A549 (cell line): ENCODE data around the gene SYTL3. TPM values are rescaled to one million over a fixed set of nuclear protein-coding genes. Genes with fewer than 3 reads are reported as not detected.
"Not testable (repeated sequence)": the region's sequence is repeated elsewhere in the genome, so short reads cannot be mapped to it uniquely, and the experiment has no call there.

Experiments
- ATAC-seq, 2 experiments: fragments of 200-7000 bp in 1 of 2; fragments of >200 bp in 1 of 2; cut with Nextera tagmentation in 1 of 2; cut with Tn5 transposase in 1 of 2; 3 replicates each; pipeline versions ENCODE4 v1.8.0 to v1.9.1; 2018 to 2020; ENCODE audit warnings: mild to moderate bottlenecking in 1 of 2, moderate library complexity in 1 of 2
- CTCF ChIA-PET: fragments of 300-600 bp; sonication (Branson Sonifier 250); formaldehyde crosslinking; extraction: SDS; loops from one replicate; lab custom pipeline; 2021; ENCODE audit warnings: antibody characterized with exemption, inconsistent platforms; lab: Yijun Ruan, JAX
- POLR2A ChIA-PET: fragments of 350-600 bp; formaldehyde crosslinking; extraction: SDS; loops from one replicate; lab custom pipeline; 2021; ENCODE audit warnings: antibody characterized with exemption, inconsistent platforms; lab: Yijun Ruan, JAX
- DNase-seq, 2 experiments: peaks; one replicate each; pipeline versions ENCODE4 v3.0.0 to v3.0.0-alpha.2; 2011 to 2016; ENCODE audit warnings: low read depth in 1 of 2, low spot score in 1 of 2
- FAIRE-seq: peaks from 2 replicates; lab custom pipeline; 2011; peaks lifted over from hg19 to GRCh38; lab: Jason Lieb, UNC
- H3K27ac ChIP-seq, 2 experiments: fragments of >200 bp; sonication (Bioruptor Twin); formaldehyde crosslinking; 3 replicates each; pipeline ENCODE4 v1.5.1; 2016 to 2017
- H3K4me1 ChIP-seq: fragments of >200 bp; sonication (Bioruptor Twin); formaldehyde crosslinking; 3 replicates; pipeline ENCODE4 v1.6.1; 2016
- H3K4me2 ChIP-seq: fragments of >200 bp; sonication (Bioruptor Twin); formaldehyde crosslinking; 3 replicates; pipeline ENCODE4 v1.6.1; 2016
- H3K4me3 ChIP-seq: fragments of >200 bp; sonication (Bioruptor Twin); formaldehyde crosslinking; 3 replicates; pipeline ENCODE4 v1.5.1; 2016
- H3K9me3 ChIP-seq: fragments of >200 bp; sonication (Bioruptor Twin); formaldehyde crosslinking; 3 replicates; pipeline ENCODE4 v1.6.1; 2016
- CBX2 ChIP-seq: fragments of 200-600 bp; sonication (generic); IDR thresholded peaks from 2 replicates; pipeline ENCODE4 v1.6.1; 2016; ENCODE audit warnings: low read depth, mild to moderate bottlenecking, borderline replicate concordance
- EHF ChIP-seq: fragments of 250-450 bp; sonication (Bioruptor Pico); IDR thresholded peaks from 2 replicates; pipeline ENCODE4 v1.5.0; 2020; ENCODE audit warnings: mild to moderate bottlenecking
- FOSL2 ChIP-seq, 2 experiments: fragments of 450-650 bp in 1 of 2; fragments of >200 bp in 1 of 2; sonication (Bioruptor Twin) in 1 of 2; formaldehyde crosslinking; IDR thresholded peaks; 2 replicates each; pipeline versions ENCODE4 v1.5.0 to v1.6.1; 2016 to 2020; ENCODE audit warnings: mild to moderate bottlenecking in 1 of 2, moderate library complexity in 1 of 2
- KDM1A ChIP-seq: fragments of 200-600 bp; sonication (generic); IDR thresholded peaks from 2 replicates; pipeline ENCODE4 v1.6.1; 2016; ENCODE audit warnings: low read depth, mild to moderate bottlenecking
- NPAS2 ChIP-seq: fragments of 250-450 bp; sonication (Bioruptor Pico); IDR thresholded peaks from 2 replicates; pipeline ENCODE4 v1.8.0; 2022; ENCODE audit warnings: mild to moderate bottlenecking, moderate library complexity, borderline replicate concordance
- RAD21 ChIP-seq, 2 experiments: fragments of >200 bp in 1 of 2; sonication (Bioruptor Twin) in 1 of 2; formaldehyde crosslinking in 1 of 2; IDR thresholded peaks in 1 of 2; conservative IDR thresholded peaks in 1 of 2; 2 replicates in 1 of 2; 3 replicates in 1 of 2; pipeline ENCODE4 v1.6.1; 2012 to 2018; ENCODE audit warnings: inconsistent platforms in 1 of 2
- WGBS: methylation state at CpG from one replicate; pipeline ENCODE4 v1.1.6; 2017; ENCODE audit errors: missing lambda C conversion rate; 5-methylcytosine and 5-hydroxymethylcytosine counted together
- polyA plus RNA-seq, 4 experiments: library from polyadenylated mRNA; depleted of rRNA in 3 of 4; stranded (reverse); fragments of >200 nt; fragmentation: RNase III in 1 of 4; extraction: RNeasy Plus Mini Kit Qiagen cat#74134 plus additional on column Dnase treatment in 1 of 4; gene quantifications; 2 replicates in 3 of 4; 3 replicates in 1 of 4; pipeline ENCODE4 v1.2.3, GENCODE V29; 2011 to 2017
- TF ChIP-seq, protein P1 (sequence below): fragments of 450-650 bp; IDR thresholded peaks from 2 replicates; pipeline ENCODE4 v1.6.1; 2014; ENCODE audit warnings: antibody characterized with exemption
- TF ChIP-seq, protein P2 (sequence below): IDR thresholded peaks from 2 replicates; pipeline ENCODE4 v1.6.1; 2012; ENCODE audit warnings: low read depth, borderline replicate concordance
- TF ChIP-seq, protein P3 (sequence below): fragments of 200-600 bp; sonication (generic); IDR thresholded peaks from 2 replicates; pipeline ENCODE4 v1.6.1; 2016; ENCODE audit warnings: antibody characterized with exemption, mild to moderate bottlenecking, moderate library complexity
- TF ChIP-seq, protein P4 (sequence below): fragments of >200 bp; sonication (Bioruptor Twin); formaldehyde crosslinking; IDR thresholded peaks from 3 replicates; pipeline ENCODE4 v1.6.1; 2016

SYTL3 gene
- polyA plus RNA-seq, 2 of the 4 experiments (the other 2 are of a cell fraction), result 0.63 to 0.89 TPM

DNA sequence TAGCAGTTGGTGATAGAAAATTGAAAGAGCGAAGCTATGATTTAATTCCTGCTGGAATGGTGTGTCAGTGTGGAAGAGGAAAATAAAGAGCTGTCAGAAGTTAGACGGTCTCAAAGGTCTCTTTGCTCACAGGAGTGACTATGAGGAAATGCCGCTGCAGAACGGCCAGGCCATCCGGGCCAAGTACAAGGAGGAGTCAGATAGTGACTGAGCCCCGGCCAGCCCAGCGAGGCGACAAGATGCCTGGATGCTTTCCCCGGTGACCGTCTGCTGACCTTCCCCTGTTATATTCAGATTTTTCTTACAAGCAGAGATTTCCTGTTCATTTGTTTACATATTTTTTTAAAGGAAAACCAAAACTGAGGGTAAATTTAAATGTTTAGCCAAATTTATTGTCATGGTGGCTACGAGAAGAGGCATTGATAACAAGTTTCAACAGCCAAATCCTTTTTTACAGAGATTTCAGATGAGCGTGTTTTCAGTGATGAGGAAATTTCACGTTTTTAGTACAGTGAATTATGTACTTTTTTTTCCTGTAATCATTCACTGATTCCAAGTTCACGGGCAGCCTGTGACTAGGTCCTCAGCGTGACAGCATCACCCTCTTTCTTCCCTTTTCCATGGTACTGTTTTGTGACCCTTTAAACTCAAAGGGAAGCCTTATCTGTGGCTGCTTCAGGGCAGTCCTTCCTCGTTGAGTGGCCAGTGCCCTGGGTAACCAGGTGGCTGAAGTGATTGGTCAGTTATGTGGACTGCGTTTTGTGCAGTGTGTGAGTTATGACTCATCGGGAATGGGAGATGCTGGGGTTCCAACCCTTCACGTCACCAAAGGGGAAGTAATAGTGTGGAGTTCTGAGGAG is 17.9 kb upstream of the SYTL3 start:
- Histone ChIP-seq H3K27ac (peak overlapping the region; percentile 41 to 80; a peak in 5 of 6 replicates), H3K4me1 (peaks cover 22% of the 10 kb centered on the region), H3K9me3 (no peaks in the 10 kb centered on the region), H3K4me3 (no peak overlapping the region), H3K4me2 (peak overlapping the region; percentile 17)
- ATAC-seq (peak; percentile 85 to 90), FAIRE-seq (no peak), DNase-seq (peak; percentile 51 to 80)
- POLR2A ChIA-PET, result no interaction called here
- TF ChIP-seq FOSL2 (IDR thresholded peaks at IDR 0.05) (peak; percentile 34; the same call in 1 of the 2 replicates), FOSL2 (CRISPR knock-in tag; IDR thresholded peaks at IDR 0.05) (peak; percentile 84)
- TF ChIP-seq, protein P1, sequence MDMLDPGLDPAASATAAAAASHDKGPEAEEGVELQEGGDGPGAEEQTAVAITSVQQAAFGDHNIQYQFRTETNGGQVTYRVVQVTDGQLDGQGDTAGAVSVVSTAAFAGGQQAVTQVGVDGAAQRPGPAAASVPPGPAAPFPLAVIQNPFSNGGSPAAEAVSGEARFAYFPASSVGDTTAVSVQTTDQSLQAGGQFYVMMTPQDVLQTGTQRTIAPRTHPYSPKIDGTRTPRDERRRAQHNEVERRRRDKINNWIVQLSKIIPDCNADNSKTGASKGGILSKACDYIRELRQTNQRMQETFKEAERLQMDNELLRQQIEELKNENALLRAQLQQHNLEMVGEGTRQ, result no peak
- CTCF ChIA-PET, result interaction anchor here (1.1 kb wide), 1 partner anchor 27 kb away, joined by 3 read pairs; no protein-coding TSS in a partner anchor
- 37% methylated on average over 19 of the region's 19 CpGs for WGBS

GRCh38 chr6:158632538-158633119 is 17.2 kb upstream of the SYTL3 start:
- peak overlapping the region; percentile 17 for H3K4me2 ChIP-seq

DNA sequence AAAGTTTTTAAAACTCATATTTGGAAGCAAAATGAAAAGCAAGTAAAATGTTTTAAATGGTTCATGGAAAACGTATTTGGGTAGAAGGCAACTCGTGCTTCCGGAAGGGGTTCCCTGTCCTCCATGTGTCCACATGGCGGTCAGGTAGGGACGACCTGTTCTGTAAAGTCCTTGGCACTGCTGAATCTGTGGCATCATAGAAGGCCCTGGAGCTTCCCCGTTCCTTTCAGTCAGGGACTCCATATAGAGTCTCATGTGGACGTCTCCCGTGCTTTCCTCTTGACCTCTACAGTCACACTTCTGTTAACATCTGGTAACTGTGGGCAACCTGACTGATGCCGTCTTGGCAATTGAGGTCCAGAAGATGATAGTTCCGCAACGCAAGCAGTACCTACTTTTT is 16.7 kb upstream of the SYTL3 start:
- no peak overlapping the region for H3K4me3 ChIP-seq
- CTCF ChIA-PET, result interaction anchor here (1.1 kb wide), 1 partner anchor 28 kb away, joined by 3 read pairs; no protein-coding TSS in a partner anchor
- DNase-seq, result no peak
- H3K9me3 ChIP-seq, result no peaks in the 10 kb centered on the region
- H3K27ac ChIP-seq, result peak overlapping the region in 1 of 2 experiments; percentile 80; a peak in 3 of 6 replicates
- TF ChIP-seq KDM1A, result no peak
- TF ChIP-seq FOSL2 (IDR thresholded peaks at IDR 0.05), result no peak
- no peak for TF ChIP-seq FOSL2 (CRISPR knock-in tag; IDR thresholded peaks at IDR 0.05)
- TF ChIP-seq NPAS2, result no peak
- TF ChIP-seq, protein P2, sequence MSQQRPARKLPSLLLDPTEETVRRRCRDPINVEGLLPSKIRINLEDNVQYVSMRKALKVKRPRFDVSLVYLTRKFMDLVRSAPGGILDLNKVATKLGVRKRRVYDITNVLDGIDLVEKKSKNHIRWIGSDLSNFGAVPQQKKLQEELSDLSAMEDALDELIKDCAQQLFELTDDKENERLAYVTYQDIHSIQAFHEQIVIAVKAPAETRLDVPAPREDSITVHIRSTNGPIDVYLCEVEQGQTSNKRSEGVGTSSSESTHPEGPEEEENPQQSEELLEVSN, result no peak
- TF ChIP-seq CBX2, result no peak
- TF ChIP-seq RAD21 (conservative IDR thresholded peaks at IDR 0.05 in 1 of 2, IDR thresholded peaks at IDR 0.05 in 1 of 2), result no peak
- TF ChIP-seq, protein P3, sequence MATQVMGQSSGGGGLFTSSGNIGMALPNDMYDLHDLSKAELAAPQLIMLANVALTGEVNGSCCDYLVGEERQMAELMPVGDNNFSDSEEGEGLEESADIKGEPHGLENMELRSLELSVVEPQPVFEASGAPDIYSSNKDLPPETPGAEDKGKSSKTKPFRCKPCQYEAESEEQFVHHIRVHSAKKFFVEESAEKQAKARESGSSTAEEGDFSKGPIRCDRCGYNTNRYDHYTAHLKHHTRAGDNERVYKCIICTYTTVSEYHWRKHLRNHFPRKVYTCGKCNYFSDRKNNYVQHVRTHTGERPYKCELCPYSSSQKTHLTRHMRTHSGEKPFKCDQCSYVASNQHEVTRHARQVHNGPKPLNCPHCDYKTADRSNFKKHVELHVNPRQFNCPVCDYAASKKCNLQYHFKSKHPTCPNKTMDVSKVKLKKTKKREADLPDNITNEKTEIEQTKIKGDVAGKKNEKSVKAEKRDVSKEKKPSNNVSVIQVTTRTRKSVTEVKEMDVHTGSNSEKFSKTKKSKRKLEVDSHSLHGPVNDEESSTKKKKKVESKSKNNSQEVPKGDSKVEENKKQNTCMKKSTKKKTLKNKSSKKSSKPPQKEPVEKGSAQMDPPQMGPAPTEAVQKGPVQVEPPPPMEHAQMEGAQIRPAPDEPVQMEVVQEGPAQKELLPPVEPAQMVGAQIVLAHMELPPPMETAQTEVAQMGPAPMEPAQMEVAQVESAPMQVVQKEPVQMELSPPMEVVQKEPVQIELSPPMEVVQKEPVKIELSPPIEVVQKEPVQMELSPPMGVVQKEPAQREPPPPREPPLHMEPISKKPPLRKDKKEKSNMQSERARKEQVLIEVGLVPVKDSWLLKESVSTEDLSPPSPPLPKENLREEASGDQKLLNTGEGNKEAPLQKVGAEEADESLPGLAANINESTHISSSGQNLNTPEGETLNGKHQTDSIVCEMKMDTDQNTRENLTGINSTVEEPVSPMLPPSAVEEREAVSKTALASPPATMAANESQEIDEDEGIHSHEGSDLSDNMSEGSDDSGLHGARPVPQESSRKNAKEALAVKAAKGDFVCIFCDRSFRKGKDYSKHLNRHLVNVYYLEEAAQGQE, result no peak
- TF ChIP-seq EHF (CRISPR knock-in tag), result no peak
- TF ChIP-seq, protein P4, sequence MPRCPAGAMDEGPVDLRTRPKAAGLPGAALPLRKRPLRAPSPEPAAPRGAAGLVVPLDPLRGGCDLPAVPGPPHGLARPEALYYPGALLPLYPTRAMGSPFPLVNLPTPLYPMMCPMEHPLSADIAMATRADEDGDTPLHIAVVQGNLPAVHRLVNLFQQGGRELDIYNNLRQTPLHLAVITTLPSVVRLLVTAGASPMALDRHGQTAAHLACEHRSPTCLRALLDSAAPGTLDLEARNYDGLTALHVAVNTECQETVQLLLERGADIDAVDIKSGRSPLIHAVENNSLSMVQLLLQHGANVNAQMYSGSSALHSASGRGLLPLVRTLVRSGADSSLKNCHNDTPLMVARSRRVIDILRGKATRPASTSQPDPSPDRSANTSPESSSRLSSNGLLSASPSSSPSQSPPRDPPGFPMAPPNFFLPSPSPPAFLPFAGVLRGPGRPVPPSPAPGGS, result no peak
- TF ChIP-seq, all 56 proteins: peak for 0
- ATAC-seq (no peak), FAIRE-seq (no peak)
- 90% methylated on average over 11 of the region's 11 CpGs for WGBS
- Histone ChIP-seq H3K4me2 (no peak overlapping the region), H3K4me1 (peaks cover 22% of the 10 kb centered on the region)
- POLR2A ChIA-PET, result no interaction called here

More at GRCh38 chr6:158632538-158633119, 17.2 kb upstream of the SYTL3 start:
- H3K9me3 ChIP-seq, POLR2A ChIA-PET, H3K4me3 ChIP-seq, ATAC-seq, FAIRE-seq, DNase-seq: not testable (repeated sequence)
- 98% methylated on average over 2 of the region's 3 CpGs for WGBS
- peaks cover 22% of the 10 kb centered on the region for H3K4me1 ChIP-seq
- CTCF ChIA-PET, result interaction anchor here (1.1 kb wide), 1 partner anchor 28 kb away, joined by 3 read pairs; no protein-coding TSS in a partner anchor
- H3K27ac ChIP-seq, result peak overlapping the region; percentile 41 to 80; a peak in 5 of 6 replicates
